HG03175 (cell line): ENCODE measurements around the gene RAB22A.

Experiments used
- ATAC-seq: cut with Tn5 transposase; IDR thresholded peaks from one replicate; pipeline ENCODE4 v1.9.1; 2021; ENCODE audit warnings: mild to moderate bottlenecking, moderate library complexity; ENCODE audit not compliant: unreplicated experiment

The RAB22A gene

DNA sequence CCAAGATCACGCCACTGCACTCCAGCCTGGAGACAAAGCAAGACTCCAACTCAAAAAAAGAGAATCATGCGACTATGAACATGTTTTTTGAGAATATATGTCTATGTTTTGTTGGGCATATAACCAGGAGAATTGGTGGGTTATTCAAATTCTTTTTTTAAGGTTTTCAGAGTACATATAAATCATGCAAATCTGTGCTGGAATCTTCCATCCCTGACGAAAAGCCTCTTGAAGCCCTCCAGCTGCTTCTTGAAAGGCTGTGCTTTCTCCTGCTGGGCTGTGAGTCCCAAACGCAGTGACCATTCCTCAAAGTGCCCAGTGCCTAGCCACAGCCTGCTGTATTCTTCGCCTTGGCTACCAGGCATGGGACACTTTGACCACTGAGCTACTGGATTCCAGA, 9.2 kb upstream of the RAB22A start:
- no peak for ATAC-seq

DNA sequence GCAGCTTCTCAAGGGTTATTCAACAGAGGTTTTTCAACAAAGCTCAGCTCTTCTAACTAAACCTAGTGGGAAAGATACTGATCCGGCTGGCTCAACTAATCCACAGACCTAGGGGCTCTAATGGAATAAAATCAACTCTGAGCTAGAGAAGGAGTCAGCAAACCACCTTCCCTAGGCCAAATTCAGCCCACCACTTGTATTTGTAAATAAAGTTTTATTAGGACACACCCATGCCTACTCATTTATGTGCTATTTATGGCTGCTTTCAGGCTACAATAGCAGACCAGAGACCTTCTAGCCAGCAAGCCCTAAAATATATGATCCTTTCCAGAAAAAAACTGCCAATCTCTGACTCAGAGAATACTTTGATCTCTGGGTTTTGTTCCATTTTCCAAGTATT, 6.0 kb upstream of the RAB22A start:
- ATAC-seq: no peak

DNA sequence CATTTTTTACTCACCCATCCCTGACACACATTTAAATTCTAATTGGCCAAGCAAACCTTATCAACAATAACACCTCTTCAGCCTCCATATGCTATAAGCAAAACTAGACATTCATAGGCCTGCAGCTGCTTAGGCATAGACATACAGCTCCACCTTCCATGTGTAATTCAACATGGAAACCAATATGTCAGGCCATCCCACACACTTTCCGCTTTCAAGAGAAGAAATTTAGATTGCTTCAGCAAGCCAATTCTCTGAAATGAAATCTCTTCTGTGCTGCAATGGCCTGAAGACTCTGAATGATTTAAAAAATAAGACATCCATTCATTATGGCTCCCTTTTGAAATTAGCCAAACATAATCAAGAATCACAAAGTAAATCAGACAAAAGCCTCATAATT, 4.5 kb upstream of the RAB22A start:
- no peak for ATAC-seq

DNA sequence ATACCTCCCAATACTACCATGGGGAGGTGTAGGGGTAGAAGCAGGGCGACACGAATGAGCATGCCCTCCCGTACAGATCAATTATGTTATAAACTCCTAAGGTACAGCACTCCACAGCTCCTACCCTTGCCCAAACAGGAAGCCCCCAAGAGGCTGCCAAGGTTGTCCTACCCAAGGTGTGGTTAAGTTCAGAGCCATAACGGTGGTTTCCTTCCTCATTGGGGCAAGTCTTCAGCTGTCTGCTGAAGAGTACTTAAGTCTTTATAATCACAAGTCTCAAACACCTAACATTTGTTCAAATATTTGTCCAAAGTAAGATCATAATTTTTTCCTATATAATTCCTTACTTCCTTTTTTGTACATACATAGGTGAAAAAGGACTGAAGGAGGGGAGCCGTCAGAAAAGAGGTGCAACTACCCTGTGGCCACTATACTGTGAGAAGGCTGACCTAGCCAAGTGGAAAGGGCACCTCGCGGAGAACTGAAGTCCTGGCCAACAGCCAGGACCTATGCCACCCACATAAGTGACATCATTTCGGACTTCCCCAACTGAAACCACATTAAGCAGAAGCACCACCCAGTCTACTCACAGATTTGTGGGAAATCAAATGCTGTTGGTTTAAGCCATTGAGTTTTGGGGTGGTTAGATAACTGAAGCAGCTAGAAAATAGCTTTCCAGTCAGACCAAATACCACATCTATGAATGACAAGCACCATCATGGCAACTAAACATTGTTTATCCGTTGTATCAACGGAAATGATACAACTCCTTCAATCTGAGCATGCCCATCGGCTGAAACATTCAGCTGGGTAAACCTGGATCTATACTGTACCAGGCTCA, 2.9 kb upstream of the RAB22A start:
- peak; percentile 40 for ATAC-seq

DNA sequence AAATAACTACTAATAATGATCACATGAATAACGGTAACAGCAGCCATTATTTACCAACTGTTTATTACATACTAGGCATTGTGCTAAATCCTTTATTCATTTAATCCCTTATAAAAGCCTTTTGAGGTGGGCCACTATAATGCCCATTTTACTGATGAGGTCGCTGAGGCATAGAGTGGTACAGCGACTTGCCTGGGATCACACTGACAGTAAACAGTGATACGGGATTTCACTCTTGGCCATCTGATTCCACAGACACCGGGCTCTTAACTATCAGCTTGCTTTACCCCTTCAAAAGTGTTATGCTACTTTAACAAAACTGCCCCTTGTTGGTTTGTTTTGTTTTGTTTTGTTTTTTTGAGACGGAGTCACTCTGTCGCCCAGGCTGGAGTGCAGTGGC, 2.2 kb upstream of the RAB22A start:
- no peak for ATAC-seq

DNA sequence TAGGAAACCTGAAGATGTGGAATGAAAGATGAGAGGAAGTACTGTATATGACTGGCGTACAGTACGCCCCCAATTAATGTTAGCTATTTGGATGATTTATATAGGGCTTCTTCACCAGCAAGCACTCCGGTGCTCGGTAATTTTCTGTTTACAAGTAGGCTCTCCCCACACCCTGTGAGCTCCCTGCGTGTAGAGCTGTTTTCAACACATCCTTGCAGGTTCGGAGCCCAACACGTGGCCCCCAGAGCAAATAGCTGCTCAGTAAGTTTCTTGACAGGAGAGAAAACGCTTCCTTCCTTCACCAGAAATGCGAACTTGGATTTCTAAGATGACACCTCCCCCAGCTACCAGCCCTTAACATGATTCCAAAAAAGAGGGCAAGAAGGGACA, 1.2 kb upstream of the RAB22A start:
- ATAC-seq: no peak

DNA sequence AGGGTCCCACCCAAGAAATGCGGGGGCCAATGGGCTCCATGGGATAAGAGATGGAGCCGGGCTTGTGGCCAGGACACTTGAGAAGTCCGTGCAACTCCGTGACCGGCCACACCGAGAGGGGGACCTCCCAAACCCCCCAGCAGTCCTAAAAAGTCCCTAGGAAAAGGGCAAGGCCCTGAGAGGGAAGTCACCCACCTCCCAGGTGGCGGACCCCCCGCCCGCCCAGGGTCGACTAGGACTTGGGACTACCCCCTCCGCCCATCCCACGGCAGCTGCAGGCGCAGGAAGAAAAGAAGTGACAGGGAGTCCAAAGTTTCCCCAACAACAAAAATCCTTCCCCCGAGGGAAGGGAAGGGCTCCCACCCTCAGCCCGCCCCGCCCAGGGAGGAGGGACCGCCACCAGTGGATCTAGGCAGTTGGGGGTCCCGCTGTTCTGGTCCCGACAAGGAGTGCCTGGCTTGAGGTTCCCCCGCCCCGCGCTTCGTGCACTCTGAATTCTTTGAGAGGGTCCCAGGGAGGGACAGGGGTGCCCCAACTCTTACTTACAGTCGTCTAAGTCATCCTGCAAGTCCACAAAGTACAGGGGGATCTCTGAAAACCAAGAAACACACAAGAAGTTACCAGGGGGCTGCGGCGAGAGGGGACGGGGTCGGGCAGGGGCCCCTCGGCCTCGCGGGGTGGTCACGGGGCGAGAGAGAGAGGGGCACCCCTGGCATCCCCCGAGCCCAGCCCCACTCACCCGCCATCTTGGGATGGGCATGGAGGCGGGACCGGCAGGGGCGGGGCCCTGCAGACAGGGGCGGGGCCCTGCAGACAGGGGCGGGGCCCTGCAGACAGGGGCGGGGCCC, 611 bp upstream of the RAB22A start:
- peak; percentile 52 for ATAC-seq

DNA sequence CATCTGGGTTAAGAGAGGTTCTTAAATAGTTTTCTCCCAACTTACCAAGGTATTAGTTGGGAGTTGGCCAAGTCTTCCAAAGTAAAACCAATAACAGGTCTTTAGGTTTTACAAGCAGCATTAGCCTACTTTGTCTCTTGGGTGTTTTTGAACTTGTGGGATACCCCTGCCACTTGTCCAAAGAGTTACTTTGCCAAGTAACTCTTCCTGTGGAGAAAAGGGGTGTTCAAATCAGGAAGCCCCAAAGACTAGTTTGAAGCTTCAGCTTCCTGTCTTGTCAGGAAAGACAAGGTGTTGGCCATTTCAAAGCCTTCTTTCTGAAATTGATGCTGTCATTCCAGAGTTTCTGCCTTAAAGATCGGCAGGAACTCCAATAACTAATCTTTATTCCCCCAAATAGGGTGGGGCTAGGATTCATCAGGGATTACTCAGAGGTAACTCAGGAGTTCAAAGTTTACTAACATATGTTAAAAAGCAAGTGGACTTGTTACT, 822 bp downstream of the RAB22A start:
- ATAC-seq: no peak

DNA sequence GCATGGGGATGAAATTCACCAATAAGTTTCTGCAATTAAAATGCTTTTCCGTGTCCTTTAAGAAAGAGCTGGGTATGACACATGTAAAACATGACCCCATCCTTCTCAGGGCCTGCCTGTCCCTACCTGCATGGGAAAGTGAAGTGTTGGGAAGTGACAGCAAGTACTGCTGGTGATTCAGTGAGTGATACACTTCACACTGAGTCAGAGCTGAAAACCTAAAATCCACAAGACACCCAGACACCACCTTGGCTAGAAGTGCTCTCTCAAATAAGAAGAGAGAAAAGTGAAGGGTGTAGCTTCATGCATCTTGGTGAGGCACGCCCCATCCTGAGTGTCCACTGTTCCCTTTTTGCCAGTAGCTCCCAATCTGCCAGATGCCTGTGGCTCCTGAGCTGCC, 3.3 kb downstream of the RAB22A start:
- no peak for ATAC-seq

DNA sequence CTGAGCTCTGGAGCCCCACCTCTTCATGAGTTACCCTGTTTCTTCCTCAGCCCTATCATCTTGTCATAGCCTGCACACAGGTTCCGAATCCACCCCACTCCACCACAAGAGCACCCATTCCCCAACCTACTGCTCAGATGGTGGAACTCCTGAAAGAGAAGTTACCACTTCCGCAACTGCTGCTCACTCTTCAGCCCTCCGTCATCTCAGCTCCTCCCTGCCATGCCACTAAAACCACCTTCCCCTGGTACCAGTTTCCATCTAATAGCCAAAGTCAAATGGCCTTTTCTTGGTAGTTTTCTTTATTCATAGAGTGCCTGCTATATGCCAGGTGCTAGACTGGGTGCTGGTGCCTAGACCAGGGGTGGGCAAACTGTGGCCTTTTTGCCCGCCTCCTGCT, 3.9 kb downstream of the RAB22A start:
- ATAC-seq: no peak

DNA sequence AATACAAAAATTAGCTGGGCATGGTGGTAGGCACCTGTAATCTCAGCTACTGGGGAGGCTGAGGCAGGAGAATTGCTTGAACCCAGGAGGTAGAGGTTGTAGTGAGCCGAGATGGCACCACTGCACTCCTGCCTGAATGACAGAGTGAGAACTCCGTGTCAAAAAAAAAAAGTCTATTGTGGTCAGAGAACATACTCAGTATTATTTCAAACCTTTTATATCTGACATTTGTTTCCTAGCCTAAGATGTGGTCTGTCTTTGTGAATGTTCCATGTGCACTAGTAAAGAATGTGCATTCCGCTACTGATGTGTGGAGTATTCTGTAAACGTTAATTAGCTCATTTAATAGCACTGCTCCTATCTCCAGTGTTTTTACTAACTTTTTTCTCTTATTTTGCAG, 11.7 kb downstream of the RAB22A start:
- no peak for ATAC-seq

DNA sequence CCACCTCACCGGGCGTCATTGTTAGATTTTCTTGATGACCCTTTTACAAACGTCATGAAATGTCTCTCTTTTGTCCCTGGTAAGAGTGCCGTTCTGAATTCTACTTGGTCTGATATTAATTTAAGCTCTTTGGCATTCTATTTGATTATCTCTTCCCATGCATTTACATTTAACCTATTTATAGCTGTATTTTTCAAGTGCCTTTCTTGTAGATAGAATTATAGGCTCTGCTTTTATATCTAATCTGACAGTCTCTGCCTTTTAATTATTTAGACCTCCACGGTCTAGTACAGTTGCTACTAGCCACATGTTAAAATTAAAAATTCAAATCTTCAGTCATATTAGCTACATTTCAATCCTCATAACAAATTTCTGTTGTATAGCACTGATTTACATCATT, 12.6 kb downstream of the RAB22A start:
- no peak for ATAC-seq

DNA sequence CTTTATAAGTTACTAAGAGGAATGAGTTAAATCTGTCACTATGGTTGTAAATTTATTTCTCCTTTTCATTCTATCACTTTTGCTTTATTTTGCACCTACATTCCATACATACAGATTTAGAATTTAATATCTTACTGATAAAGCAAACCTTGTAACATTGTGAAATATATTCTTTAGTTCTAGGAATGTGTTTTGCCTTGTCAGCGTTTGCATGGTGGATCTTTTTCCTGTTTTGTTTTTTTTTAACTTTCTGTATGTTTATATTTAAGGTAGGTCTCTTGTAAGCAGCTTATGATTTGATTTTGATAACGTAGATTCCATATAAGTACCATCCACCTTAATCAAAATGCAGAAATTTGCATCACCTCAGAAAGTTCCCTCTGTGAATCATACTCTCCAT, 16.4 kb downstream of the RAB22A start:
- no peak for ATAC-seq

DNA sequence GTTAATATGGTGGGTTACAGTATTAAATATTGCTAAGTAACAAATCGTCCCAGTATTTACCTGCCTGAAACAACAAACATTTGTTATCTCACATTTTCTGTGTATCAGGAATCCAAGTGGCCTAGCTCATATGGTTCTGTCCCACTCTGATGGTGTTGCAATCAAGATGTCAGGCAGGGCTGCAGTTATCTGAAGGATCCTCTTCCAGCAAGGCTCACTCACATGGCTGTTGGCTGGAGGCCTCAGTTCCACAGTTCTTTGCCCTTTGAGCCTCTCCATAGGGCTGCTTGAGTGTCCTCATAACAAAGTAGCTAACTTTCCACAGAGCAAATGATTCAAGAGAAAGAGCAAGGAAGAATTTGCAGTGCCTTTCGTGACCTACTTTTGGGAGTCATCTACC, 17.7 kb downstream of the RAB22A start:
- no peak for ATAC-seq

DNA sequence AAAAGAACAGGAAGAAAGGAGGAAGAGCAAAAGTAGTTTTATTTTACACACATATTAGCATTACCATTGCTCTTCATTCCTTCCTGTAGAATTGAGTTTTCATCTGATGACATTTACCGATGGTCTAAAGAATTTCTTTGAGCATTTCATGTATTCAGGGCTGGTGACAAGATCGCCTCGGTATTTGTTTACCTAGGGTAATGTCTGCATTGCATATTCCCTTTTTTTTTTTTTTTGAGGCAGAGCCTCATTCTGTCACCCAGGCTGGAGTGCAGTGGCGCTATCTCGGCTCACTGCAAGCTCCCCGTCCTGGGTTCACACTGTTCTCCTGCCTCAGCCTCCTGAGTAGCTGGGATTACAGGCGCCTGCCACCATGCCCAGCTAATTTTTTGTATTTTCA, 19.3 kb downstream of the RAB22A start:
- no peak for ATAC-seq

DNA sequence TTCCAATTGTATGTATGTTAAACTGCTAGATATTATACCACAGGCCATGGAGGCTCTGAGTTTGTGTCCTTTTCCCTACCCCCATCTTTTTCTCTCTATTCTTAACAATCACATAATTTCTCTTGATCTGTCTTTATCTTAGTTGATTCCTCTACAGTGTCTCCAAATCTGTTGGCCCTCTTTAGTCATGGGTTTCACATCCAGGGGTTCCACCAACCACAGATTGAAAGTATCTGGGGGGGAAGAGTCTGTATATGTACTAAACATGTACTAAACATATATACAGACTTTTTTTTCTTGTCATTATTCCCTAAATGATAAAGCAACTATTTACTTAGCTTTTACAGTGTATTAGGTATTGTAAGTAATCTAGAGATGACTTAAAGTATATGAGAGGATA, 20.2 kb downstream of the RAB22A start:
- no peak for ATAC-seq

DNA sequence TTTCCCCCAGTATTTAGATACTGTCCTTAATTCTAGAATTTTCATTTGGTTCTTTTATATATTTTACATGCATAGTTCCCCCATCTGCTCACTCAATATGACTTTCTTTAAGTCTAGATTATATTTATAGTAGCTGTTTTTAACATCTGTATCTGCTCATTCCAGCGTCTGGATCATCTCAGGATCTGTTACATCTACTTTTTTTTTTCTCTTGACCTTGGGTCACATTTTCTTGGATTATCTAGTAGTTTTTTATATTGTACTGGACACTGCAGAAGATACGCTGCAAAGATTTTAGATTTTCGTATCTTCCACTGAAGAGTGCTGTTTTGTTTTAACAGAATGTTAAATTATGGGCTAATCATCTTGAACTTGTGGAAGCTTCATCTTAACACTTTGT, 20.7 kb downstream of the RAB22A start:
- ATAC-seq: no peak

DNA sequence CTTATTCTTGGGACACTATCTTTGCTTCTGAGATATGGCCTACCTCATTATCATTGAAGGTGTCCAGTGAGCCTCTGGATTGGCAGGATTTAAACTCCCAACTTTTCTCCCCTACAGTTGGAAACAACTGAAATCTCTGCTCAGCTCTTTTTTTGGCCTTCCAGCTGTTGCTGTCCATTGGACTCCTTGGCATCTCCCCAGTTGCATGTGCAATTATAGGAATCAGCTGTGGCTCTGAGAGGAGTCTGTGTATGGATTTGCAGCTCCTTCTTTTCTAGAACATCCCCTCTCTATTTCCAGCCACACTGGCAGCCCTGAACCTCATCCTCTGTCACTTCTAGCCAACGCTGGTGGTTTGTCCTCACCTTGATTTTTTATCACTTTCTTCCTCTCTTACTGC, 21.2 kb downstream of the RAB22A start:
- ATAC-seq: no peak

DNA sequence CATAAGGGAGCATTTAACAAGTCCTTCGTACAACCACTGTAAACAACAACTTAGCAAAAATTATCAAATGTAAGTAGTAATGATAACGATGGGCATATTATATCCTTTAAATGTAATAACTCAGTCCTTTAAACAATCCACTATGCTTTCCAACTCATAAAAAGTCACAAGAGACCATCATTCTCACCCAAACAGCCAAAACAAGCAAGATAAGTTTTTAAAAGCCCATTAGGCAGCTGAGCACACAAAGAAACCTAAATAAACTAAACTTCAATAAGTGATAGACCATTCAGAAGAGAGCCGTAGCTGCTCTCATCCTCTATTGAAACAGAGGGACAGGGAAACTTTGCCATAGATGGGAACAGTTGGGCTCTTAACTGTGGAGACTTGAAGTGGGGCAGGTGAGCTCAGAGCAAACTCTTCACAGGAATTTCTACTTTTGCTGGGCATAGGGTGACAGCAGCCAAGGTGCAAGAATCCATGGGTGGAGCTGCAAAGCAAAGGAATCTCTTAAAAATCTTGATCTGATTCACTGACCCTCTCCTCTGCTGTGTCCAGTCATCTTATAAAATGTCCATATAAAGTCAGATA, 22.5 kb downstream of the RAB22A start:
- ATAC-seq: no peak

DNA sequence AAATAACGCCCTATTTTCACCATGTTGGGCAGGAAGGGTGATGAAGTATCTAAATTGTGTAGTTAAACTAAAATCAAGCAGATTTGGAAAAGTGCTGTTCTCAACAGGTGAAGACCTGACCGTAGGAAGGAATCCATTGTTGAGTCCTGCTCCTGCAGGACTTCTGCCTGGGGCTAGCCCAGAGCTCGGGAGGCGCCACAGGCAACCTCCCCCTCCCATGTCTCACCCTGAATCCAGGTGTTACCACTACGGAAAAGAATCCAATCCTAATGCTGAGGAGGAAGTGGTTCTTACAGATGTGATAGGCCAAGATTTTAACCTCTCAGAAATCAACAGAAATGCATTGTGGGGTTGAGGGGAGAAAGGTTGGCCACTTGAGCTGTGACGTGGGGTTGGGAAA, 30.2 kb downstream of the RAB22A start:
- no peak for ATAC-seq

DNA sequence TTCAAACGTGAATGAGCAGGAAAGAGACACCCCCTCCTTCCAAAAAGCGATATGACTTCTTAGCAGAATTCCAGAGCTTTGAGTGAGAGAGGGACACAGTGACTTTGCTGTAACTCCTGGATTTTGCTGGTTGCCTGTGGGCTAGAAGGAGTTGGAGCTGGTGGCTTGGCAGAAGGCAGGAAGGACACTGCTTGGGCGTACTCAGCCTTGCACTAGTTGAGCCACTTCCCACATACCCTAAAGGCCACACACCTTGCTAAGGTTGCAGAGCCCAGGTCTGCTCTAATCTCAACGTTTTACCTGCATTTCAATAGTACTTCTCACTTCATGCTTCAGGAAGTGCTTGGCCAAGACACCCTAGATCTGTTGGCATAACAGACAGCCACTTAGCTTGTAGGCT, 30.6 kb downstream of the RAB22A start:
- ATAC-seq: no peak

DNA sequence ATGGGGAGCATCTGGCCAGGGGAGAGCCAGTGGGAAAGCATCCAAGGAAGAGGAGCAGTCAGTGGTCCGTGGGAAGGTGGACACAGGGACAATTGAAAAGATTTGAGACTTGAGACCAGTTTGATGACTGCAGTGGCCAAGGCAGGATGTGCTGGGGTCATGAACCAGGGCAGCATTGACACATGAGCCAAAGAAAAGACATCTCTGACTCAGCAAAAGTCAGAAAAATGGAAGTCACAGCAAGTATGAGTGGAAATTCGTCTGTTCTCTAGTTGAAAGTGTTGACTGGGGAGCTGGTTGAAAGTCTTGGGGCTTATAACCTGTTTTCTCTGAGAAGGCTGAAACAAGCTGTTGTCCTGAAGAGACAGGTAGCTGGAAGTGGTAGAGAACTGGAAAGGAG, 31.3 kb downstream of the RAB22A start:
- ATAC-seq: no peak
